Measurements from ENCODE around the gene SHISA9.

Gene SHISA9

GRCh38 chr16:13021996-13022395, 120.6 kb downstream of the SHISA9 start:
- DNase-seq (ENCODE audit: low read depth): no peak

GRCh38 chr16:13029786-13030185, 128.4 kb downstream of the SHISA9 start:
- no peak for DNase-seq (ENCODE audit: low read depth)

- no peak for DNase-seq (ENCODE audit: low read depth)
These were observed 129.4 kb downstream of the SHISA9 start for GRCh38 chr16:13030769-13031168.

- DNase-seq (ENCODE audit: low read depth): no peak
These were observed 131.5 kb downstream of the SHISA9 start for GRCh38 chr16:13032911-13033310.

GRCh38 chr16:13036600-13036999, 135.2 kb downstream of the SHISA9 start:
- no peak for DNase-seq (ENCODE audit: low read depth)

GRCh38 chr16:13038591-13038990, 137.2 kb downstream of the SHISA9 start:
- DNase-seq (ENCODE audit: low read depth): no peak

GRCh38 chr16:13039526-13039925, 138.1 kb downstream of the SHISA9 start:
- DNase-seq (ENCODE audit: low read depth): no peak

- no peak for DNase-seq (ENCODE audit: low read depth)
These were observed 139.8 kb downstream of the SHISA9 start for GRCh38 chr16:13041180-13041579.

GRCh38 chr16:13041646-13042290, 140.4 kb downstream of the SHISA9 start:
- no peak for DNase-seq (ENCODE audit: low read depth)

GRCh38 chr16:13042291-13042685, 140.9 kb downstream of the SHISA9 start:
- no peak for DNase-seq (ENCODE audit: low read depth)

- DNase-seq (ENCODE audit: low read depth): no peak
These were observed 144.8 kb downstream of the SHISA9 start for GRCh38 chr16:13046061-13046821.

GRCh38 chr16:13047276-13047675, 145.9 kb downstream of the SHISA9 start:
- no peak for DNase-seq (ENCODE audit: low read depth)

GRCh38 chr16:13049688-13050087, 148.3 kb downstream of the SHISA9 start:
- DNase-seq (ENCODE audit: low read depth): no peak

GRCh38 chr16:13052431-13052830, 151.0 kb downstream of the SHISA9 start:
- DNase-seq (ENCODE audit: low read depth): no peak

- DNase-seq (ENCODE audit: low read depth): no peak
These were observed 154.1 kb downstream of the SHISA9 start for GRCh38 chr16:13055480-13055879.

GRCh38 chr16:13056607-13057006, 155.2 kb downstream of the SHISA9 start:
- no peak for DNase-seq (ENCODE audit: low read depth)

GRCh38 chr16:13060932-13061331, 159.5 kb downstream of the SHISA9 start:
- DNase-seq (ENCODE audit: low read depth): no peak

- DNase-seq (ENCODE audit: low read depth): no peak
These were observed 160.3 kb downstream of the SHISA9 start for GRCh38 chr16:13061691-13062090.

GRCh38 chr16:13062219-13062618, 160.8 kb downstream of the SHISA9 start:
- DNase-seq (ENCODE audit: low read depth): no peak

- no peak for DNase-seq (ENCODE audit: low read depth)
These were observed 162.1 kb downstream of the SHISA9 start for GRCh38 chr16:13063457-13063856.

GRCh38 chr16:13064821-13065220, 163.4 kb downstream of the SHISA9 start:
- DNase-seq (ENCODE audit: low read depth): no peak

- no peak for DNase-seq (ENCODE audit: low read depth)
These were observed 166.2 kb downstream of the SHISA9 start for GRCh38 chr16:13067648-13068047.

- DNase-seq (ENCODE audit: low read depth): no peak
These were observed 167.7 kb downstream of the SHISA9 start for GRCh38 chr16:13068912-13069583.

Data from activated T-helper 9 cell treated with anti-CD3 and anti-CD28 coated beads, Interleukin-2, amount 50 U/mL, for 16 hours (primary cell).